CD14-positive monocyte (primary cell): Measurements from ENCODE around the gene WIPF2. TPM values are rescaled to one million over a fixed set of nuclear protein-coding genes. Genes with fewer than 3 reads are reported as not detected.
A peak's percentile ranks its signal among the peaks of the same experiment; 100 is the strongest.

ENCODE experiments used
- DNase-seq, 3 donors: peaks; one replicate each; pipeline ENCODE4 v3.0.0-alpha.2; 2011 to 2022
- H2AFZ ChIP-seq: 2 replicates; pipeline ENCODE4 v1.6.0; 2012; ENCODE audit warnings: mild to moderate bottlenecking, low read depth, low read length, inconsistent platforms; ENCODE audit not compliant: insufficient read depth, poor library complexity, severe bottlenecking
- H3K27ac ChIP-seq, 2 donors: 1 replicate in 1 of 2; 2 replicates in 1 of 2; pipeline ENCODE4 v1.5.1; 2012 to 2013; ENCODE audit warnings: low read length in 2 of 2, control low read depth in 1 of 2, inconsistent platforms in 1 of 2, low read depth in 1 of 2, mild to moderate bottlenecking in 1 of 2
- H3K27me3 ChIP-seq, 2 donors: one replicate each; pipeline versions ENCODE4 v1.6.0 to v1.6.1; 2011 to 2013; ENCODE audit warnings: low read length in 2 of 2; ENCODE audit not compliant: control insufficient read depth in 2 of 2, insufficient read depth in 2 of 2
- H3K36me3 ChIP-seq, 2 donors: replicated peaks in 1 of 2; 1 replicate in 1 of 2; 2 replicates in 1 of 2; pipeline versions ENCODE4 v1.5.1 to v1.6.1; 2012 to 2013; ENCODE audit warnings: low read length in 2 of 2, control low read depth in 1 of 2, inconsistent platforms in 1 of 2, mild to moderate bottlenecking in 1 of 2; ENCODE audit not compliant: insufficient read depth in 2 of 2, control insufficient read depth in 1 of 2
- H3K4me1 ChIP-seq, 2 donors: 1 replicate in 1 of 2; 2 replicates in 1 of 2; pipeline versions ENCODE4 v1.5.1 to v1.6.1; 2012 to 2013; ENCODE audit warnings: low read length in 2 of 2, control low read depth in 1 of 2, inconsistent platforms in 1 of 2, mild to moderate bottlenecking in 1 of 2, moderate library complexity in 1 of 2; ENCODE audit not compliant: insufficient read depth in 2 of 2, control insufficient read depth in 1 of 2
- H3K4me2 ChIP-seq: replicated peaks from 2 replicates; pipeline ENCODE3; 2012; ENCODE audit warnings: low read length, moderate library complexity, mild to moderate bottlenecking; ENCODE audit not compliant: poor library complexity, severe bottlenecking; ENCODE audit errors: extremely low read depth
- H3K4me3 ChIP-seq, 3 experiments: fragments of 200-600 bp in 1 of 3; sonication (generic) in 1 of 3; replicated peaks in 1 of 3; 1 replicate in 2 of 3; 2 replicates in 1 of 3; pipeline ENCODE4 v1.5.1; 2011 to 2013; ENCODE audit warnings: low read length in 3 of 3, mild to moderate bottlenecking in 3 of 3, control low read depth in 2 of 3, low read depth in 2 of 3, inconsistent platforms in 1 of 3, moderate library complexity in 1 of 3
- H3K79me2 ChIP-seq: 2 replicates; pipeline ENCODE4 v1.6.0; 2012; ENCODE audit warnings: mild to moderate bottlenecking, control low read depth, inconsistent platforms, low read length, moderate library complexity; ENCODE audit not compliant: insufficient read depth
- H3K9ac ChIP-seq: 2 replicates; pipeline ENCODE4 v1.6.0; 2017; ENCODE audit warnings: low read length, mild to moderate bottlenecking; ENCODE audit not compliant: insufficient read depth, poor library complexity, severe bottlenecking
- H3K9me3 ChIP-seq, 2 donors: replicated peaks in 1 of 2; 1 replicate in 1 of 2; 2 replicates in 1 of 2; pipeline versions ENCODE4 v1.5.1 to v1.6.1; 2012 to 2013; ENCODE audit warnings: low read length in 2 of 2, control low read depth in 1 of 2; ENCODE audit not compliant: control insufficient read depth in 1 of 2, insufficient read depth in 1 of 2
- H4K20me1 ChIP-seq: 2 replicates; pipeline ENCODE4 v1.6.0; 2012; ENCODE audit warnings: mild to moderate bottlenecking, low read length, control low read depth, moderate library complexity; ENCODE audit not compliant: insufficient read depth
- H3K27ac Mint-ChIP-seq, 7 donors: one replicate each; pipeline ENCODE4 v1.8.0; 2020; ENCODE audit warnings: mild to moderate bottlenecking in 7 of 7, mixed read lengths in 7 of 7, moderate library complexity in 6 of 7, inconsistent platforms in 2 of 7
- H3K27me3 Mint-ChIP-seq, 3 donors: one replicate each; pipeline ENCODE4 v1.8.0; 2021 to 2022; ENCODE audit warnings: low read depth in 3 of 3, mild to moderate bottlenecking in 3 of 3, mixed read lengths in 3 of 3, moderate library complexity in 3 of 3, inconsistent platforms in 1 of 3
- H3K36me3 Mint-ChIP-seq, 2 donors: one replicate each; pipeline ENCODE4 v1.8.0; 2020; ENCODE audit warnings: mixed read lengths in 2 of 2, inconsistent platforms in 1 of 2, mild to moderate bottlenecking in 1 of 2
- H3K4me1 Mint-ChIP-seq: one replicate; pipeline ENCODE4 v1.8.0; 2020; ENCODE audit warnings: mild to moderate bottlenecking, mixed read lengths
- H3K4me3 Mint-ChIP-seq, 2 donors: one replicate each; pipeline ENCODE4 v1.8.0; 2020; ENCODE audit warnings: mild to moderate bottlenecking in 2 of 2, mixed read lengths in 2 of 2, moderate library complexity in 1 of 2
- H3K9me3 Mint-ChIP-seq, 7 donors: one replicate each; pipeline ENCODE4 v1.8.0; 2020 to 2022; ENCODE audit warnings: mixed read lengths in 7 of 7, mild to moderate bottlenecking in 6 of 7, moderate library complexity in 6 of 7, inconsistent platforms in 2 of 7
- CTCF ChIP-seq: fragments of 200-600 bp; IDR thresholded peaks from one replicate; pipeline ENCODE4 v1.8.0; 2022; ENCODE audit warnings: antibody characterized with exemption, mild to moderate bottlenecking
- WGBS: methylation state at CpG from one replicate; pipeline ENCODE4 v1.1.5; 2013; ENCODE audit warnings: missing lambda C conversion rate; ENCODE audit not compliant: insufficient coverage; 5-methylcytosine and 5-hydroxymethylcytosine counted together
- intact Hi-C, 2 donors: fragments of 100-400 bp; cut with micrococcal nuclease; formaldehyde crosslinking; loops; one replicate each; pipeline versions ENCODE4 v1.15.0 to v1.15.1; 2023
- polyA plus RNA-seq, 3 donors: library from polyadenylated mRNA; depleted of rRNA in 1 of 3; unstranded in 2 of 3; stranded (reverse) in 1 of 3; fragments of 300-500 nt in 2 of 3; fragments of >200 nt in 1 of 3; fragmentation: Illumina TruSeq in 2 of 3; gene quantifications; 1 replicate in 2 of 3; 2 replicates in 1 of 3; pipeline ENCODE4 v1.2.3, GENCODE V29; 2012 to 2021

Gene WIPF2
- polyA plus RNA-seq, 3 donors = 5.2 to 9.7 (median 8.4) TPM

- Histone ChIP-seq H2AFZ (no peak overlapping the region), H3K4me3 (peak overlapping the region in 1 of 3 experiments; percentile 26), H3K9me3 (no peaks in the 10 kb centered on the region), H3K36me3 (no peaks in the 10 kb centered on the region), H3K27me3 (no peaks in the 10 kb centered on the region), H3K4me2 (peak overlapping the region; percentile 21), H3K79me2 (peaks cover 8% of the 10 kb centered on the region), H3K4me1 (peaks cover 90 to 99% of the 10 kb centered on the region in 2 donors), H3K9ac (no peak overlapping the region), H4K20me1 (peaks cover 32% of the 10 kb centered on the region), H3K27ac (peak overlapping the region in 1 of 2 donors; percentile 49)
- 0% methylated on average over 1 of the region's 2 CpGs for WGBS
- intact Hi-C loops = no loop called here
- Mint-ChIP-seq H3K27me3 (peaks cover 0 to 14% (median 8%) of the 10 kb centered on the region in 3 donors), H3K4me1 (peaks cover 24% of the 10 kb centered on the region), H3K36me3 (peaks cover 0 to 7% of the 10 kb centered on the region in 2 donors), H3K27ac (peak overlapping the region; percentile 77 to 90 (median 83)), H3K4me3 (peak overlapping the region in 1 of 2 donors; percentile 48), H3K9me3 (peaks cover 0 to 2% (median 0%) of the 10 kb centered on the region in 7 donors)
- peak in 2 of 3 donors; percentile 62 to 69 for DNase-seq
- TF ChIP-seq CTCF = no peak
Measured at GRCh38 chr17:40311575-40311974, 92.5 kb downstream of the WIPF2 start.

GRCh38 chr17:40312131-40312731 lies 93.1 kb downstream of the WIPF2 start:
- Histone ChIP-seq H3K36me3 (no peaks in the 10 kb centered on the region), H3K9me3 (no peaks in the 10 kb centered on the region), H4K20me1 (peaks cover 37% of the 10 kb centered on the region), H3K4me2 (peak overlapping the region; percentile 21), H3K79me2 (peaks cover 8% of the 10 kb centered on the region), H3K4me1 (peaks cover 94 to 99% of the 10 kb centered on the region in 2 donors), H3K27me3 (no peaks in the 10 kb centered on the region), H3K4me3 (peak overlapping the region in 1 of 3 experiments; percentile 26), H3K27ac (peak overlapping the region in 1 of 2 donors; percentile 49), H3K9ac (no peak overlapping the region), H2AFZ (no peak overlapping the region)
- TF ChIP-seq CTCF = no peak
- Mint-ChIP-seq H3K27me3 (peaks cover 0 to 14% (median 8%) of the 10 kb centered on the region in 3 donors), H3K4me1 (peaks cover 29% of the 10 kb centered on the region), H3K4me3 (no peak overlapping the region), H3K27ac (peak overlapping the region; percentile 77 to 90 (median 83)), H3K9me3 (peaks cover 0 to 2% (median 0%) of the 10 kb centered on the region in 7 donors), H3K36me3 (peaks cover 0 to 7% of the 10 kb centered on the region in 2 donors)
- peak in 2 of 3 donors; percentile 47 to 49 for DNase-seq
- WGBS = 33% methylated on average over 5 of the region's 7 CpGs
- intact Hi-C loops = loop anchor here in 1 of 2 donors (2.0 kb wide), 1 partner anchor 41 kb away; no protein-coding TSS in a partner anchor
